GM19193 (cell line): ENCODE data around the gene CDC45.

ENCODE experiments used
- POLR2A ChIP-seq: IDR thresholded peaks from 4 replicates; pipeline ENCODE4 v1.6.1; 2011; ENCODE audit not compliant: insufficient read depth, insufficient read length; ENCODE audit errors: extremely low read depth

CDC45 gene

GRCh38 chr22:19447330-19448075, 32.2 kb upstream of the CDC45 start, which contains the start of gene C22orf39:
TSS of gene C22orf39 (minus strand) at chr22:19447711. CDS start at chr22:19447688, 23 bp downstream.
- peak; percentile 86 for TF ChIP-seq POLR2A

GRCh38 chr22:19448076-19448607, 31.6 kb upstream of the CDC45 start:
- no peak for TF ChIP-seq POLR2A

GRCh38 chr22:19448739-19449421, 30.8 kb upstream of the CDC45 start:
- no peak for TF ChIP-seq POLR2A

GRCh38 chr22:19449422-19449767, 30.3 kb upstream of the CDC45 start:
- no peak for TF ChIP-seq POLR2A

GRCh38 chr22:19450363-19451175, 29.2 kb upstream of the CDC45 start:
- TF ChIP-seq POLR2A: no peak

GRCh38 chr22:19451570-19451969, 28.1 kb upstream of the CDC45 start:
- TF ChIP-seq POLR2A: no peak

GRCh38 chr22:19453718-19454117, 26.0 kb upstream of the CDC45 start:
- TF ChIP-seq POLR2A: no peak

GRCh38 chr22:19454156-19454555, 25.6 kb upstream of the CDC45 start:
- no peak for TF ChIP-seq POLR2A

GRCh38 chr22:19455033-19455432, 24.7 kb upstream of the CDC45 start:
- no peak for TF ChIP-seq POLR2A

- no peak for TF ChIP-seq POLR2A
Measured at GRCh38 chr22:19455585-19456370, 23.9 kb upstream of the CDC45 start.

GRCh38 chr22:19456541-19456940, 23.2 kb upstream of the CDC45 start:
- no peak for TF ChIP-seq POLR2A

- TF ChIP-seq POLR2A: no peak
Measured at GRCh38 chr22:19457828-19458428, 21.8 kb upstream of the CDC45 start.

GRCh38 chr22:19460036-19460435, 19.7 kb upstream of the CDC45 start:
- no peak for TF ChIP-seq POLR2A

GRCh38 chr22:19461506-19461905, 18.2 kb upstream of the CDC45 start:
- TF ChIP-seq POLR2A: no peak
